Peyer's patch (tissue), 4 donors: ENCODE results near the gene JAZF1. TPM values are rescaled to one million over a fixed set of nuclear protein-coding genes. Genes with fewer than 3 reads are reported as not detected.

ENCODE experiments used
- DNase-seq, 3 donors: peaks; one replicate each; pipeline ENCODE4 v3.0.0-alpha.2; 2017 to 2019
- H3K27ac ChIP-seq, 4 donors: fragments of 200-600 bp; sonication (generic); one replicate each; pipeline ENCODE4 v1.5.1; 2016 to 2019
- H3K27me3 ChIP-seq, 2 donors: fragments of 200-600 bp; sonication (generic); one replicate each; pipeline ENCODE4 v1.5.1; 2019
- H3K36me3 ChIP-seq, 3 donors: fragments of 200-600 bp; sonication (generic); one replicate each; pipeline ENCODE4 v1.5.1; 2016 to 2019
- H3K4me1 ChIP-seq, 4 donors: fragments of 200-600 bp; sonication (generic); one replicate each; pipeline ENCODE4 v1.5.1; 2016 to 2019
- H3K4me3 ChIP-seq, 4 donors: fragments of 200-600 bp; sonication (generic); 1 replicate in 3 of 4; 2 replicates in 1 of 4; pipeline ENCODE4 v1.5.1; 2016 to 2019; ENCODE audit warnings: mild to moderate bottlenecking in 1 of 4
- H3K9me3 ChIP-seq, 4 donors: fragments of 200-600 bp; sonication (generic); one replicate each; pipeline ENCODE4 v1.5.1; 2016 to 2019; ENCODE audit warnings: mild to moderate bottlenecking in 1 of 4
- POLR2A ChIP-seq, 2 donors: fragments of 450-650 bp; IDR thresholded peaks; one replicate each; pipeline ENCODE4 v1.5.1; 2017; ENCODE audit warnings: antibody characterized with exemption in 2 of 2, mild to moderate bottlenecking in 2 of 2, moderate library complexity in 2 of 2
- total RNA-seq, 4 donors: library from RNA; depleted of rRNA; stranded (reverse); fragments of >200 nt; gene quantifications; one replicate each; pipeline ENCODE4 v1.1.0, GENCODE V29; 2016
- TF ChIP-seq, protein P1 (sequence below), 6 experiments: fragments of 450-650 bp in 4 of 6; fragments of 200-600 bp in 2 of 6; sonication (generic) in 1 of 6; IDR thresholded peaks; one replicate each; pipeline ENCODE4 v1.5.1; 2017 to 2019; ENCODE audit warnings: antibody characterized with exemption in 6 of 6, mild to moderate bottlenecking in 3 of 6, moderate library complexity in 1 of 6

Gene JAZF1
- total RNA-seq, 4 donors from 2014 or later, result 1.9 to 15.7 (median 2.6) TPM

- Histone ChIP-seq H3K4me1 (no peaks in the 10 kb centered on the region), H3K36me3 (no peaks in the 10 kb centered on the region), H3K4me3 (no peak overlapping the region), H3K9me3 (no peaks in the 10 kb centered on the region), H3K27me3 (no peaks in the 10 kb centered on the region), H3K27ac (no peak overlapping the region)
- TF ChIP-seq, protein P1, sequence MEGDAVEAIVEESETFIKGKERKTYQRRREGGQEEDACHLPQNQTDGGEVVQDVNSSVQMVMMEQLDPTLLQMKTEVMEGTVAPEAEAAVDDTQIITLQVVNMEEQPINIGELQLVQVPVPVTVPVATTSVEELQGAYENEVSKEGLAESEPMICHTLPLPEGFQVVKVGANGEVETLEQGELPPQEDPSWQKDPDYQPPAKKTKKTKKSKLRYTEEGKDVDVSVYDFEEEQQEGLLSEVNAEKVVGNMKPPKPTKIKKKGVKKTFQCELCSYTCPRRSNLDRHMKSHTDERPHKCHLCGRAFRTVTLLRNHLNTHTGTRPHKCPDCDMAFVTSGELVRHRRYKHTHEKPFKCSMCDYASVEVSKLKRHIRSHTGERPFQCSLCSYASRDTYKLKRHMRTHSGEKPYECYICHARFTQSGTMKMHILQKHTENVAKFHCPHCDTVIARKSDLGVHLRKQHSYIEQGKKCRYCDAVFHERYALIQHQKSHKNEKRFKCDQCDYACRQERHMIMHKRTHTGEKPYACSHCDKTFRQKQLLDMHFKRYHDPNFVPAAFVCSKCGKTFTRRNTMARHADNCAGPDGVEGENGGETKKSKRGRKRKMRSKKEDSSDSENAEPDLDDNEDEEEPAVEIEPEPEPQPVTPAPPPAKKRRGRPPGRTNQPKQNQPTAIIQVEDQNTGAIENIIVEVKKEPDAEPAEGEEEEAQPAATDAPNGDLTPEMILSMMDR (IDR thresholded peaks at IDR 0.05), result no peak
- TF ChIP-seq POLR2A (IDR thresholded peaks at IDR 0.05), result no peak
- no peak for DNase-seq
These were observed 175.3 kb downstream of the JAZF1 start for GRCh38 chr7:28005075-28005846.

DNA sequence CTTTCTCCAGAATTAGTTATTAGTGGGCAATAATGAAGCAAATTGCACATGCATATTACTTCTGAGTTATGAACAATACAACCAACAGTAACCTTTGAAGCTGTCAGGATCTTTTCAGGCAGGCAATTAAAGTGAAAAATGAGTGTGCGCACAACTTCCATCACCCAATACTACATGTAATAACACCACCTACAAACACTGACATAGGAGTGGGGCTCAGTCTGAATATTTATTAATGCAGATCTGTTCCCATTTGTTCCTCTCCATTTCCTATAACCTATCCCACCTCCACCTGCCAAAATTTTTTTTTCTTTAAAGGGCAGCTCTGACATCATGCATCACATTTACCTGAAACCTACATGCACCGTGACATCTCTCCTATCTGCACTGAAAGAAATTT lies 177.2 kb downstream of the JAZF1 start:
- no peak for DNase-seq
- no peaks in the 10 kb centered on the region for H3K9me3 ChIP-seq
- H3K36me3 ChIP-seq, result no peaks in the 10 kb centered on the region
- H3K27me3 ChIP-seq, result no peaks in the 10 kb centered on the region
- H3K27ac ChIP-seq, result no peak overlapping the region
- H3K4me3 ChIP-seq, result no peak overlapping the region
- TF ChIP-seq, protein P1 (IDR thresholded peaks at IDR 0.05), result no peak
- no peak for TF ChIP-seq POLR2A (IDR thresholded peaks at IDR 0.05)
- H3K4me1 ChIP-seq, result peaks cover 0 to 9% (median 0%) of the 10 kb centered on the region in 4 donors

GRCh38 chr7:28002638-28003037 lies 178.0 kb downstream of the JAZF1 start:
- no peak overlapping the region for H3K4me3 ChIP-seq
- H3K36me3 ChIP-seq, result no peaks in the 10 kb centered on the region
- TF ChIP-seq POLR2A (IDR thresholded peaks at IDR 0.05), result no peak
- TF ChIP-seq, protein P1 (IDR thresholded peaks at IDR 0.05), result no peak
- H3K9me3 ChIP-seq, result no peaks in the 10 kb centered on the region
- no peak overlapping the region for H3K27ac ChIP-seq
- H3K27me3 ChIP-seq, result no peaks in the 10 kb centered on the region
- H3K4me1 ChIP-seq, result peaks cover 0 to 9% (median 0%) of the 10 kb centered on the region in 4 donors
- DNase-seq, result no peak

GRCh38 chr7:28001896-28002295 lies 178.7 kb downstream of the JAZF1 start:
- no peak for TF ChIP-seq POLR2A (IDR thresholded peaks at IDR 0.05)
- TF ChIP-seq, protein P1 (IDR thresholded peaks at IDR 0.05), result no peak
- no peak for DNase-seq
- H3K27ac ChIP-seq, result no peak overlapping the region

DNA sequence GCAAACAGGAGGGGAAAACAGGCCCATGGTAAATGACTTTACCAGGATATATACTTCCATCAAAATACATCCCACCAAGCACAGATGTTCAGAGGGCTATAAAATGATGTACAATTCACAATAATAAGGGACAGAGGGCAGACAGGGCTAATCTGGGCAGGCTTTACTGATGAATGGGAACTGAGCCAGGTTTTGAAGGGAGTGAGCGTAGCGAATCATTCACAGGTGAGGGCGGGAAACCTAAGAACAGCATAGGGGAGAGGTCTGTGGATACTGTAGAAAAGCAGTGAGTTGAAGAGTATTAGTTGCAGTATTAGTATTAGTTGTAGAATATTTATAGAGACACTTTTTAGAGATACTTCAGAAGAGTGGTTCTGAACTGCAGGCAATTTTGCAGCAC lies 180.8 kb downstream of the JAZF1 start:
- Histone ChIP-seq H3K27ac (no peak overlapping the region), H3K4me3 (no peak overlapping the region), H3K36me3 (no peaks in the 10 kb centered on the region), H3K4me1 (peaks cover 0 to 9% (median 0%) of the 10 kb centered on the region in 4 donors), H3K27me3 (no peaks in the 10 kb centered on the region), H3K9me3 (no peaks in the 10 kb centered on the region)
- TF ChIP-seq, protein P1 (IDR thresholded peaks at IDR 0.05), result no peak
- TF ChIP-seq POLR2A (IDR thresholded peaks at IDR 0.05), result no peak
- no peak for DNase-seq

More at GRCh38 chr7:28001896-28002295, 178.7 kb downstream of the JAZF1 start:
- Histone ChIP-seq H3K27me3 (no peaks in the 10 kb centered on the region), H3K36me3 (no peaks in the 10 kb centered on the region), H3K4me1 (peaks cover 0 to 9% (median 0%) of the 10 kb centered on the region in 4 donors), H3K9me3 (no peaks in the 10 kb centered on the region), H3K4me3 (no peak overlapping the region)
